HepG2 (cell line): ENCODE results near the gene NCS1. TPM values are rescaled to one million over a fixed set of nuclear protein-coding genes. Genes with fewer than 3 reads are reported as not detected.

Experiments
- ATAC-seq: fragments of 200-7000 bp; cut with Tn5 transposase; 3 replicates; pipeline ENCODE4 v1.9.1; 2020; ENCODE audit warnings: mild to moderate bottlenecking, moderate library complexity
- BruUV-seq: library from RNA; stranded (reverse); fragments of 400-500 nt; replicated peaks from 2 replicates; lab custom pipeline; 2021; lab: Mats Ljungman, UMichigan
- CTCF ChIA-PET: fragments of 300-600 bp; formaldehyde crosslinking; extraction: SDS; loops from one replicate; lab custom pipeline; 2021; ENCODE audit warnings: low total read pairs, inconsistent platforms, low intra/inter-chr PET ratio; lab: Yijun Ruan, JAX
- POLR2A ChIA-PET: fragments of 350-600 bp; sonication (Branson Sonifier 250); formaldehyde crosslinking; loops from one replicate; lab custom pipeline; 2020; ENCODE audit warnings: antibody characterized with exemption, inconsistent platforms; lab: Yijun Ruan, JAX
- DNase-seq: peaks from one replicate; pipeline ENCODE4 v3.0.0-alpha.2; 2015; ENCODE audit warnings: low spot score
- FAIRE-seq: peaks from 3 replicates; lab custom pipeline; 2011; peaks lifted over from hg19 to GRCh38; lab: Jason Lieb, UNC
- H2AFZ ChIP-seq: one replicate; pipeline ENCODE4 v1.6.1; 2011; ENCODE audit warnings: low read length, inconsistent platforms
- H3K27ac ChIP-seq: fragments of 300-600 bp; 3 replicates; pipeline ENCODE4 v1.8.0; 2011; ENCODE audit warnings: mixed run types, mild to moderate bottlenecking, mixed read lengths, low read length, inconsistent platforms; ENCODE audit not compliant: insufficient read depth; ENCODE audit errors: extremely low read length
- H3K27me3 ChIP-seq, 2 experiments: fragments of 200-600 bp in 1 of 2; 2 replicates in 1 of 2; 3 replicates in 1 of 2; pipeline versions ENCODE4 v1.6.0 to v1.8.0; 2011; ENCODE audit warnings: low read length in 2 of 2, mild to moderate bottlenecking in 2 of 2, moderate library complexity in 2 of 2, inconsistent platforms in 1 of 2; ENCODE audit not compliant: insufficient read depth in 2 of 2, control insufficient read depth in 1 of 2
- H3K36me3 ChIP-seq, 2 experiments: fragments of 200-600 bp in 1 of 2; replicated peaks in 1 of 2; 2 replicates in 1 of 2; 3 replicates in 1 of 2; pipeline versions ENCODE4 v1.5.1 to v1.8.0; 2011; ENCODE audit warnings: low read length in 2 of 2, inconsistent platforms in 1 of 2; ENCODE audit not compliant: insufficient read depth in 2 of 2, control insufficient read depth in 1 of 2
- H3K4me1 ChIP-seq: 2 replicates; pipeline ENCODE4 v1.5.1; 2012; ENCODE audit warnings: low read length, inconsistent platforms; ENCODE audit not compliant: insufficient read depth
- H3K4me2 ChIP-seq: 2 replicates; pipeline ENCODE4 v1.6.0; 2011; ENCODE audit warnings: low read depth, low read length, inconsistent platforms
- H3K4me3 ChIP-seq, 3 experiments: fragments of 200-600 bp in 1 of 3; sonication (generic), shearing (Covaris generic) in 1 of 3; replicated peaks in 1 of 3; 2 replicates each; pipeline ENCODE4 v1.5.1; 2011 to 2016; ENCODE audit warnings: low read length in 3 of 3, inconsistent platforms in 2 of 3, low read depth in 2 of 3, mild to moderate bottlenecking in 2 of 3, control low read depth in 1 of 3, mixed read lengths in 1 of 3; ENCODE audit not compliant: insufficient read depth in 1 of 3
- H3K79me2 ChIP-seq: one replicate; pipeline ENCODE4 v1.6.1; 2011; ENCODE audit warnings: low read length, inconsistent platforms; ENCODE audit not compliant: insufficient read depth
- H3K9ac ChIP-seq: 2 replicates; pipeline ENCODE4 v1.6.0; 2011; ENCODE audit warnings: mild to moderate bottlenecking, low read depth, low read length, inconsistent platforms; ENCODE audit not compliant: insufficient read depth
- H3K9me3 ChIP-seq: 2 replicates; pipeline ENCODE4 v1.5.1; 2012; ENCODE audit warnings: mild to moderate bottlenecking, low read length
- H4K20me1 ChIP-seq: 2 replicates; pipeline ENCODE4 v1.6.0; 2011; ENCODE audit warnings: inconsistent platforms, mild to moderate bottlenecking, low read length, moderate library complexity; ENCODE audit not compliant: insufficient read depth
- HINFP ChIP-seq: sonication (generic); formaldehyde crosslinking; IDR thresholded peaks from 2 replicates; pipeline ENCODE4 v1.4.0; 2020; ENCODE audit warnings: low read depth, mild to moderate bottlenecking, missing genetic modification reagents
- HNRNPL ChIP-seq: fragments of 200-400 bp; formaldehyde crosslinking; IDR thresholded peaks from 2 replicates; pipeline ENCODE4 v1.6.1; 2017; ENCODE audit warnings: mild to moderate bottlenecking, low read depth, low read length
- HOXA7 ChIP-seq: sonication (generic); formaldehyde crosslinking; IDR thresholded peaks from 2 replicates; pipeline ENCODE4 v1.8.1; 2022; ENCODE audit warnings: mild to moderate bottlenecking, missing genetic modification reagents, moderate library complexity
- KLF13 ChIP-seq: sonication (generic); formaldehyde crosslinking; IDR thresholded peaks from 2 replicates; pipeline ENCODE4 v1.4.0; 2020; ENCODE audit warnings: mild to moderate bottlenecking, missing genetic modification reagents
- MLX ChIP-seq: IDR thresholded peaks from 2 replicates; pipeline ENCODE4 v1.6.1; 2016
- SMC3 ChIP-seq: IDR thresholded peaks from 2 replicates; pipeline ENCODE4 v1.6.1; 2011; ENCODE audit warnings: low read length, improper control_type of control experiment
- TCF7 ChIP-seq: sonication (generic); IDR thresholded peaks from 2 replicates; pipeline ENCODE4 v1.6.1; 2016; ENCODE audit warnings: antibody characterized with exemption, low read depth
- TOE1 ChIP-seq: sonication (generic); formaldehyde crosslinking; IDR thresholded peaks from 2 replicates; pipeline ENCODE4 v1.4.0; 2020; ENCODE audit warnings: mild to moderate bottlenecking, missing genetic modification reagents
- ZNF687 ChIP-seq: sonication (generic); formaldehyde crosslinking; IDR thresholded peaks from 2 replicates; pipeline ENCODE4 v1.5.1; 2020; ENCODE audit warnings: mild to moderate bottlenecking, missing genetic modification reagents, moderate library complexity
- ZNF749 ChIP-seq: sonication (generic); formaldehyde crosslinking; IDR thresholded peaks from 2 replicates; pipeline ENCODE4 v1.8.0; 2022; ENCODE audit warnings: mild to moderate bottlenecking, missing genetic modification reagents, moderate library complexity, borderline replicate concordance
- WGBS: methylation state at CpG from one replicate; pipeline ENCODE4 v1.1.6; 2017; ENCODE audit warnings: low lambda C conversion rate; 5-methylcytosine and 5-hydroxymethylcytosine counted together
- in situ Hi-C: cut with HindIII; loops from 2 replicates; pipeline ENCODE4 v1.10.0; 2017; ENCODE audit warnings: low pct_unique_long_range_greater_than_20kb; ENCODE audit not compliant: extremely low pct_ligation_motif_present
- intact Hi-C: fragments of 100-400 bp; cut with micrococcal nuclease; formaldehyde crosslinking; loops from one replicate; pipeline ENCODE4 v1.10.0; 2022; ENCODE audit not compliant: unreplicated experiment
- polyA plus RNA-seq, 8 experiments: library from polyadenylated mRNA; depleted of rRNA in 3 of 8; stranded (reverse) in 7 of 8; unstranded in 1 of 8; fragments of >200 nt; fragmentation: Illumina TruSeq in 4 of 8; extraction: Trizol in 4 of 8; gene quantifications; 2 replicates each; pipeline versions ENCODE4 v1.2.1 to v1.2.3, GENCODE V29; 2011 to 2016; ENCODE audit warnings: low read depth in 4 of 8, missing spikeins in 1 of 8, mixed read lengths in 1 of 8; ENCODE audit not compliant: insufficient read depth in 1 of 8
- total RNA-seq, 5 experiments: library from RNA; depleted of rRNA; stranded (reverse); fragments of >200 nt; fragmentation: Illumina TruSeq; extraction: Trizol; gene quantifications; 2 replicates each; pipeline ENCODE4 v1.2.3, GENCODE V29; 2016; ENCODE audit warnings: low read depth in 1 of 5
- TF ChIP-seq, protein P1 (sequence below): sonication (generic); formaldehyde crosslinking; IDR thresholded peaks from 2 replicates; pipeline ENCODE4 v1.4.0; 2020; ENCODE audit warnings: mild to moderate bottlenecking, missing genetic modification reagents
- TF ChIP-seq, protein P2 (sequence below): sonication (generic); formaldehyde crosslinking; IDR thresholded peaks from 2 replicates; pipeline ENCODE4 v1.9.0; 2021; ENCODE audit warnings: missing genetic modification reagents, borderline replicate concordance

Gene NCS1
- total and polyA plus RNA-seq, 2 of the 13 experiments (the other 11 are each of a cell fraction or from before 2014, with no cell fraction given): 4.7 to 6.1 TPM

DNA sequence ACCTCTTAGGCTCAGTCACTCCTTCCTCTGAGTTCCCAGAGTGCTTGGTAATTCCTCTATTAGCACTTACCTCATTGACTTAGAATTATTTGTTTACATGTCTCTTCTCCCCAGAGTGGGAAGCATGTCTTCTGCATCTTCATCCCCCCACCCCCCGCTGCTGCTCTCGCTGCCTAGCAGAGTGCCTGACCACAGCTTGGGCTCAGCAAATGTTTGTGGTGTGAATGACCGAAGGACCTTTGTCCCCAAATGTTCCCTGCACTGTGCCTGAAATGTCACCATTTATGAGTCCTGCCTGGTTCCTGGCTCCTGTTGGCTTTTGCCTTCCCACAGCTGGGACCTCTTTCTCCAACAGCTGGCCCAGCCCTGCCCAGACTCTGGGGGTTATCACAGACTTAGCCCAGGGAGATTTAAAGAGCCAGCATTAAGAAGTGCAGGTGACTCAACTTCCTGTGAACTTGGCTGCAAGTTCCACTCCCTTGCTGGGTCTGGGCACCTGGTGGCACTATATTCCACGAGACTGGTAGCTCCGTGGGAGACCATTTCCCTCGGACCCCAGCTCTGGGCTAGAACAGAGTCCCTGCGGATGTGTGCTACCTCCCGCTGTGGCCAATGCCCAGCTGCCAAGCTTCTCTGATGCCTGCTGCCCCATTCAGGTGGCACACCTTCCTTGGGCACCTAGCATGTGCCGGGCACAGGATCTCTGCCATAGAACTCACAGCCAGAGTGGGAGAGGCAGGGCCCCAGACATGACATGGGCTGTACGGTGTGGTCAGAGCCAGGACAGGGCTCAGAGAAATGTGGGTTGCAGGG is 91.6 kb downstream of the NCS1 start:
- intact Hi-C loops: no loop called here
- no TSS peak for BruUV-seq
- H3K4me3 ChIP-seq: no peak overlapping the region
- in situ Hi-C loops: no loop called here
- H3K4me2 ChIP-seq: no peak overlapping the region
- H3K36me3 ChIP-seq: no peaks in the 10 kb centered on the region
- H3K9me3 ChIP-seq: no peaks in the 10 kb centered on the region
- peaks cover 48% of the 10 kb centered on the region for H3K4me1 ChIP-seq
- H2AFZ ChIP-seq: no peak overlapping the region
- DNase-seq: no peak
- H3K9ac ChIP-seq: no peak overlapping the region
- H3K79me2 ChIP-seq: no peaks in the 10 kb centered on the region
- ChIA-PET CTCF (no interaction called here), POLR2A (no interaction called here)
- no peak overlapping the region for H3K27ac ChIP-seq
- peak; percentile 27 for ATAC-seq
- H4K20me1 ChIP-seq: no peaks in the 10 kb centered on the region
- FAIRE-seq: peak; percentile 66
- 15% methylated on average over 4 of the region's 10 CpGs for WGBS
- H3K27me3 ChIP-seq: peaks cover 6 to 68% of the 10 kb centered on the region in 2 experiments; a peak in 4 of 5 replicates
- TF ChIP-seq KLF13 (CRISPR knock-in tag) (no peak), ZNF687 (0 out of 2 replicates have a peak, but pooled peaks have one; percentile 7), HNRNPL (0 out of 2 replicates have a peak, but pooled peaks have one; percentile 24), TOE1 (CRISPR knock-in tag) (no peak), ZNF749 (CRISPR knock-in tag) (no peak), MLX (CRISPR knock-in tag) (no peak), SMC3 (no peak), HINFP (CRISPR knock-in tag) (no peak), HOXA7 (CRISPR knock-in tag) (no peak), TCF7 (no peak)
- TF ChIP-seq, protein P1, sequence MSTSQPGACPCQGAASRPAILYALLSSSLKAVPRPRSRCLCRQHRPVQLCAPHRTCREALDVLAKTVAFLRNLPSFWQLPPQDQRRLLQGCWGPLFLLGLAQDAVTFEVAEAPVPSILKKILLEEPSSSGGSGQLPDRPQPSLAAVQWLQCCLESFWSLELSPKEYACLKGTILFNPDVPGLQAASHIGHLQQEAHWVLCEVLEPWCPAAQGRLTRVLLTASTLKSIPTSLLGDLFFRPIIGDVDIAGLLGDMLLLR (CRISPR knock-in tag): no peak
- TF ChIP-seq, protein P2, sequence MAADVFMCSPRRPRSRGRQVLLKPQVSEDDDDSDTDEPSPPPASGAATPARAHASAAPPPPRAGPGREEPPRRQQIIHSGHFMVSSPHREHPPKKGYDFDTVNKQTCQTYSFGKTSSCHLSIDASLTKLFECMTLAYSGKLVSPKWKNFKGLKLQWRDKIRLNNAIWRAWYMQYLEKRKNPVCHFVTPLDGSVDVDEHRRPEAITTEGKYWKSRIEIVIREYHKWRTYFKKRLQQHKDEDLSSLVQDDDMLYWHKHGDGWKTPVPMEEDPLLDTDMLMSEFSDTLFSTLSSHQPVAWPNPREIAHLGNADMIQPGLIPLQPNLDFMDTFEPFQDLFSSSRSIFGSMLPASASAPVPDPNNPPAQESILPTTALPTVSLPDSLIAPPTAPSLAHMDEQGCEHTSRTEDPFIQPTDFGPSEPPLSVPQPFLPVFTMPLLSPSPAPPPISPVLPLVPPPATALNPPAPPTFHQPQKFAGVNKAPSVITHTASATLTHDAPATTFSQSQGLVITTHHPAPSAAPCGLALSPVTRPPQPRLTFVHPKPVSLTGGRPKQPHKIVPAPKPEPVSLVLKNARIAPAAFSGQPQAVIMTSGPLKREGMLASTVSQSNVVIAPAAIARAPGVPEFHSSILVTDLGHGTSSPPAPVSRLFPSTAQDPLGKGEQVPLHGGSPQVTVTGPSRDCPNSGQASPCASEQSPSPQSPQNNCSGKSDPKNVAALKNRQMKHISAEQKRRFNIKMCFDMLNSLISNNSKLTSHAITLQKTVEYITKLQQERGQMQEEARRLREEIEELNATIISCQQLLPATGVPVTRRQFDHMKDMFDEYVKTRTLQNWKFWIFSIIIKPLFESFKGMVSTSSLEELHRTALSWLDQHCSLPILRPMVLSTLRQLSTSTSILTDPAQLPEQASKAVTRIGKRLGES (CRISPR knock-in tag): no peak
